KBM-7 (cell line): Measurements from ENCODE around the gene BMP2K.

ENCODE experiments used
- DNase-seq: peaks from one replicate; pipeline ENCODE4 v3.0.0-alpha.2; 2015
- in situ Hi-C: fragments of 300-500 bp; cut with MboI; formaldehyde crosslinking; loops from 2 replicates; pipeline ENCODE4 v1.14.3; 2020; ENCODE audit warnings: low sequenced_read_pairs, low pct_unique_long_range_greater_than_20kb, mixed read lengths

Gene BMP2K

DNA sequence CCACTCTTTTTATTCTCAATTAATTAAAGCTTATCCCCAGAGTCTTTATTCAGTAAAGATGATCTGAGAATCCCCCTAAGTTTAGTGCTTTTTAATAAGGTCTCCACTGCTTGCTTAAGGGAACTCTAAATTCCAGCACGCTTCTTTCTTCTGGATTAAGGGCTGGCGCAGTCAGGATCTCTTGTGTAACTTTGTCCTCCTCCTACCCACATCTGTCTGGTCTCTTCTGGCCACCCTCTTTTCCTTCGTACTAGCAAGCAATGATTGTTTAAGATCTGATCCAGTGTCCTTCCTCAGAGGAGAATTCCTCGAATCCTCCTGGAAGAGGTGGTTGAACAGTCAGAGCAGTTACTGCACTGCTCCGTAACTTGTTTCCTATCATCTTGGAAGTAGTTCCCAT lies 177.1 kb downstream of the BMP2K start:
- DNase-seq: no peak
- in situ Hi-C loops: loop anchor here (25.0 kb wide), 2 partner anchors 1234 to 1384 kb away; partner anchors contain the start of genes CFAP299 and PRDM8

DNA sequence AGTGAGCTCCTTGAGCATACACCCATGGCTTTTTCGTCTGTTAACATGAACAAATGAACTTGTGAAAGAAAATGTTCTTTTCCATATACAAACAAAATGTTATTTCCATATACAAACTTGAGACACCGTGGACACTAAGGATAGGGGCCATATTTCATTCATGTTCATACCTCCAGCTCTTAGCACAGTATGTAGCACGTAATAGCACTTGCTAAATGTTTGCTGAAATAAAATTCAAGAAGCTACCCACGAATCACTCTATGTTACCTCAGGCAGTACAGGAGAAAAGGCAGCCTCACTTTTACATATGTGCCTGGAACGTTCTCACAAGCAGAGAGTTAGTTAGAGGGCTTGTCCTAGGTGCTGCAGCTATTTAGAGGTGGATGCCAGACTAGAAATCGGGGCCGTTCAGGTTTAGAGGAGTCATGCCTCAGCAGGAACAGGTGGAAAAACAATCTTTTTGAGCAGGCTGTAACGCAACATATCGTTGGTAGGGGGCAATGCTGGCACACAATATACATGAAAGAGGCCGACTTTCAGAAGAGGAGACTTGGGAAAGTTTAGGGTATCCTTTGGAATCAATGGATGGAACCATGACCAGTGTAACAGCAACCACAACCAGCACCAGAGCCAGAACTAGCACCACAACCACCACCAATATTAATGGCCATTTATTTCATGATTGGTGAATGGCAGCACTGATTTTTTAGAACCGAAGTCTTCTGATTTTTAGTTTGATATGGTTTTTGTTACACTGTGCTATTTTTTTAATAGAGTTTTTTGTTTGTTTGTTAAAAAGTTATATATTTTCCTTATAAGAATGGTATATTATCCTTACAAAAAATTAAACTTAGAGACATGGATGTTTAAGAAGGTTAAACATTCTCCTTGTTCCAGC lies 177.9 kb downstream of the BMP2K start:
- DNase-seq: peak; percentile 58
- in situ Hi-C loops: loop anchor here (25.0 kb wide), 2 partner anchors 1233 to 1383 kb away; partner anchors contain the start of genes CFAP299 and PRDM8

DNA sequence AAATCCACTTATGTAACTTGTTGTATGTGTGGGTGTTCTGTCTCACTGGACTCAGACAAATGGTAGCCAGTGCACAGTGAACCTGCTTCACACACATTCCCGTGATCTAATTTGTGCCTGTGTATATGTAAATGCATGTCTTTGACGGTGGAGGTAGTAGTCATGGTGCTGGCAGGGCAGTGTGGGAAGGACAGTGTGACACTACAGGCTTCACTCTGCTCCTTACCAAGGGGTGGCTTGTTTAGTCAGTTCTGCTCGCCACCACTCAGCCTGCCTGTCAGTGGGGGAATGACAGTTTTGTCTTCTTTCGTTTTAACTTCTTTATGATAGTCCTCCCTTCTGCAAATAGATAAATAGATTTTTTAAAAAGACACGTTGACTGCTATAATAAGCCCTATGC lies 180.8 kb downstream of the BMP2K start:
- in situ Hi-C loops: loop anchor here (25.0 kb wide), 2 partner anchors 1230 to 1380 kb away; partner anchors contain the start of genes CFAP299 and PRDM8
- no peak for DNase-seq

DNA sequence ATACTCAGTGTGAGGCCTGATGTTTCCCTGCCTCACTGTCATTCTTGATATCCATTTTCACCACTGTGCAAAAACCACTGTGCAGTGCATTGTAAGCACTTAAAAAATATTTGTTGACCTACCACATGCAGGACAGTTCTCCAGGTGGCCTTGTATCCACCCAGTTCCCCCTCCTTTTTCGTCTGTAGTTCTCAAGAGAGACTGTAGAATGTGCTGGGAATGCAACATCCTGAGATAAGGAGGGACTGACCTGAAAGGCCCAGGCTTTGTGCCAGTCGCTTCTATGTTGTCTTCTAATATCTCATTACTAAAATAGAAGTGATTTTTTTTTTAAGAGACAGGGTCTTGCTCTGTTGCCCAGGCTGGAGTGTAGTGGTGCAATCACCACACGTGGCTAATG lies 184.8 kb downstream of the BMP2K start:
- in situ Hi-C loops: loop anchor here (25.0 kb wide), 2 partner anchors 1226 to 1376 kb away; partner anchors contain the start of genes CFAP299 and PRDM8
- DNase-seq: no peak
